Gastroesophageal sphincter (tissue), 3 donors: ENCODE results near the gene FAM3B.

Source experiments
- EP300 ChIP-seq: sonication (generic); formaldehyde crosslinking; IDR thresholded peaks from one replicate; pipeline ENCODE4 v1.6.1; 2017; ENCODE audit warnings: antibody characterized with exemption, mild to moderate bottlenecking
- POLR2A ChIP-seq, 2 donors: fragments of 450-650 bp; IDR thresholded peaks; one replicate each; pipeline ENCODE4 v1.6.1; 2017; ENCODE audit warnings: antibody characterized with exemption in 2 of 2, mild to moderate bottlenecking in 2 of 2, moderate library complexity in 1 of 2
- POLR2AphosphoS5 ChIP-seq: sonication (generic); formaldehyde crosslinking; IDR thresholded peaks from one replicate; pipeline ENCODE4 v1.6.1; 2017; ENCODE audit warnings: antibody characterized with exemption
- TF ChIP-seq, protein P1 (sequence below), 4 experiments: fragments of 200-600 bp in 2 of 4; fragments of 450-650 bp in 2 of 4; sonication (generic) in 1 of 4; IDR thresholded peaks; one replicate each; pipeline ENCODE4 v1.5.1; 2017 to 2019; ENCODE audit warnings: antibody characterized with exemption in 4 of 4, mild to moderate bottlenecking in 2 of 4, moderate library complexity in 2 of 4

DNA sequence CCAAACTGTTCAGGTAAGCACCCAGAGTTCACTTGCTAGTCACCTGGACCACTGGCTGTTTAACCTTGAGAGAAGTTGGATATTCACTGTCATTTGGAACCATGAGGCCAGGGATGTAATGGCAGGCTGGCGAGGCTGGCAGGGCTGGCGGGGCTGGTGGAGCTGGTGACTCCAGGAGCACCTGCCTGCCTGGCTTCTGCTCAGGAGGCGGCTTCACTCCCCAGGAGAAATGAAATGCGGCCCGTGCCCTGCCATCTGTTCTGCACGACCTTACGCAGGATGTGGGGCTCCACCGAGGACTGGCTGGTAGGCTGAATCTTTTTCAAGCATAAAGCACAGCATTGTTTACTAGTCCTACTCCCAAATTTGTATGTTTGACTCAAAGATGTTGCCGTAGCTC, 86.7 kb downstream of the FAM3B start:
- TF ChIP-seq, protein P1, sequence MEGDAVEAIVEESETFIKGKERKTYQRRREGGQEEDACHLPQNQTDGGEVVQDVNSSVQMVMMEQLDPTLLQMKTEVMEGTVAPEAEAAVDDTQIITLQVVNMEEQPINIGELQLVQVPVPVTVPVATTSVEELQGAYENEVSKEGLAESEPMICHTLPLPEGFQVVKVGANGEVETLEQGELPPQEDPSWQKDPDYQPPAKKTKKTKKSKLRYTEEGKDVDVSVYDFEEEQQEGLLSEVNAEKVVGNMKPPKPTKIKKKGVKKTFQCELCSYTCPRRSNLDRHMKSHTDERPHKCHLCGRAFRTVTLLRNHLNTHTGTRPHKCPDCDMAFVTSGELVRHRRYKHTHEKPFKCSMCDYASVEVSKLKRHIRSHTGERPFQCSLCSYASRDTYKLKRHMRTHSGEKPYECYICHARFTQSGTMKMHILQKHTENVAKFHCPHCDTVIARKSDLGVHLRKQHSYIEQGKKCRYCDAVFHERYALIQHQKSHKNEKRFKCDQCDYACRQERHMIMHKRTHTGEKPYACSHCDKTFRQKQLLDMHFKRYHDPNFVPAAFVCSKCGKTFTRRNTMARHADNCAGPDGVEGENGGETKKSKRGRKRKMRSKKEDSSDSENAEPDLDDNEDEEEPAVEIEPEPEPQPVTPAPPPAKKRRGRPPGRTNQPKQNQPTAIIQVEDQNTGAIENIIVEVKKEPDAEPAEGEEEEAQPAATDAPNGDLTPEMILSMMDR (IDR thresholded peaks at IDR 0.05) = no peak
- TF ChIP-seq POLR2A (IDR thresholded peaks at IDR 0.05) = no peak
- TF ChIP-seq POLR2AphosphoS5 = no peak
- TF ChIP-seq EP300 = no peak
